Measurements from ENCODE around the gene GPS1. TPM values are rescaled to one million over a fixed set of nuclear protein-coding genes. Genes with fewer than 3 reads are reported as not detected.

The GPS1 gene
- total RNA-seq, 1 donor: 85.5 TPM

GRCh38 chr17:82064433-82065192 lies 12.9 kb downstream of the GPS1 start:
- H3K4me3 ChIP-seq (ENCODE audit: low read depth, low read length): peak overlapping the region; percentile 82
- no peak for TF ChIP-seq CTCF (IDR thresholded peaks at IDR 0.05; ENCODE audit: insufficient read depth, low read length)
- no peak for DNase-seq (ENCODE audit: low read depth)

GRCh38 chr17:82065193-82065637 lies 13.5 kb downstream of the GPS1 start:
- TF ChIP-seq CTCF (IDR thresholded peaks at IDR 0.05; ENCODE audit: insufficient read depth, low read length): no peak
- DNase-seq (ENCODE audit: low read depth): no peak
- H3K4me3 ChIP-seq (ENCODE audit: low read depth, low read length): peak overlapping the region; percentile 82

- no peak for TF ChIP-seq CTCF (IDR thresholded peaks at IDR 0.05; ENCODE audit: insufficient read depth, low read length)
- peak; percentile 52 for DNase-seq (ENCODE audit: low read depth)
- H3K4me3 ChIP-seq (ENCODE audit: low read depth, low read length): peak within 1 kb of the TSS; percentile 82
Observed at GRCh38 chr17:82065638-82066303, 14.1 kb downstream of the GPS1 start, which contains the start of gene DUS1L. DUS1L (minus strand) TSS chr17:82065804; CDS start chr17:82065059, 745 bp downstream.

- DNase-seq (ENCODE audit: low read depth): no peak
- no peak for TF ChIP-seq CTCF (IDR thresholded peaks at IDR 0.05; ENCODE audit: insufficient read depth, low read length)
- no peak overlapping the region for H3K4me3 ChIP-seq (ENCODE audit: low read depth, low read length)
Observed at GRCh38 chr17:82070611-82071010, 18.9 kb downstream of the GPS1 start.

- TF ChIP-seq CTCF (IDR thresholded peaks at IDR 0.05; ENCODE audit: insufficient read depth, low read length): no peak
- no peak overlapping the region for H3K4me3 ChIP-seq (ENCODE audit: low read depth, low read length)
- DNase-seq (ENCODE audit: low read depth): no peak
Observed at GRCh38 chr17:82072827-82073226, 21.1 kb downstream of the GPS1 start.

GRCh38 chr17:82073446-82073845 lies 21.7 kb downstream of the GPS1 start:
- no peak for TF ChIP-seq CTCF (IDR thresholded peaks at IDR 0.05; ENCODE audit: insufficient read depth, low read length)
- no peak for DNase-seq (ENCODE audit: low read depth)
- no peak overlapping the region for H3K4me3 ChIP-seq (ENCODE audit: low read depth, low read length)
